ENCODE data around the gene OAS2. TPM values are rescaled to one million over a fixed set of nuclear protein-coding genes. Genes with fewer than 3 reads are reported as not detected.

The OAS2 gene
- total and polyA plus RNA-seq, 9 of the 15 experiments (the other 6 are each of a cell fraction or from before 2014, with no cell fraction given): 0.13 to 0.85 TPM; not detected in 7

GRCh38 chr12:113060336-113060960 is 82.1 kb downstream of the OAS2 start:
- Histone ChIP-seq H3K36me3 (ENCODE audit: control insufficient read depth, insufficient read depth, low read length) (no peaks in the 10 kb centered on the region), H3K27me3 (ENCODE audit: control insufficient read depth in 2 of 2, insufficient read depth in 2 of 2, low read length in 2 of 2) (peaks cover 8 to 50% of the 10 kb centered on the region in 2 experiments; a peak in 3 of 5 replicates), H3K27ac (ENCODE audit: extremely low read depth, low read depth, low read length) (no peak overlapping the region), H4K20me1 (replicated peaks; ENCODE audit: control insufficient read depth, insufficient read depth, low read length) (peaks cover 6% of the 10 kb centered on the region), H3K4me3 (no peak overlapping the region), H3K9me1 (ENCODE audit: control insufficient read depth, insufficient read depth, low read length) (no peaks in the 10 kb centered on the region), H3K4me2 (ENCODE audit: insufficient read depth, low read length) (no peak overlapping the region), H3K79me2 (ENCODE audit: control insufficient read depth, insufficient read depth, low read length) (no peaks in the 10 kb centered on the region), H2AFZ (ENCODE audit: low read depth, low read length) (no peak overlapping the region), H3K9ac (ENCODE audit: insufficient read depth in 1 of 2, low read depth in 2 of 2, low read length in 2 of 2) (no peak overlapping the region), H3K4me1 (replicated peaks in 1 of 2; ENCODE audit: control insufficient read depth in 2 of 2, insufficient read depth in 2 of 2, low read length in 2 of 2) (peaks cover 0 to 18% of the 10 kb centered on the region in 2 experiments; a peak in 1 of 5 replicates), H3K9me3 (replicated peaks; ENCODE audit: control insufficient read depth, insufficient read depth, low read depth, low read length) (no peaks in the 10 kb centered on the region)
- intact Hi-C loops (cut with micrococcal nuclease): no loop called here
- ATAC-seq (no peak), FAIRE-seq (no peak), DNase-seq (ENCODE audit: extremely low read depth in 1 of 4, low spot score in 3 of 4) (no peak)
- peak; percentile 23 for TF ChIP-seq RBM25 (IDR thresholded peaks at IDR 0.05; ENCODE audit: low read depth, low read length, severe bottlenecking)
- no peak for TF ChIP-seq FIP1L1 (IDR thresholded peaks at IDR 0.05; ENCODE audit: low read depth, low read length, poor library complexity, severe bottlenecking)
- no TSS peak for BruUV-seq (replicated peaks)
- ChIA-PET CTCF (ENCODE audit: low intra/inter-chr PET ratio) (no interaction called here), POLR2A (interaction anchor here (0.6 kb wide), 1 partner anchor 63 kb away, joined by 5 read pairs; no protein-coding TSS in a partner anchor)
- 8% methylated on average over 7 of the region's 7 CpGs for WGBS (ENCODE audit: insufficient coverage, low coverage, missing lambda C conversion rate)
- in situ Hi-C loops (cut with MboI): no loop called here

GRCh38 chr12:113061061-113061694 is 82.9 kb downstream of the OAS2 start:
- BruUV-seq (replicated peaks): no TSS peak
- FAIRE-seq (no peak), ATAC-seq (no peak), DNase-seq (ENCODE audit: extremely low read depth in 1 of 4, low spot score in 3 of 4) (no peak)
- Histone ChIP-seq H3K9me1 (ENCODE audit: control insufficient read depth, insufficient read depth, low read length) (no peaks in the 10 kb centered on the region), H3K4me2 (ENCODE audit: insufficient read depth, low read length) (no peak overlapping the region), H3K79me2 (ENCODE audit: control insufficient read depth, insufficient read depth, low read length) (no peaks in the 10 kb centered on the region), H3K27me3 (ENCODE audit: control insufficient read depth in 2 of 2, insufficient read depth in 2 of 2, low read length in 2 of 2) (peaks cover 6 to 47% of the 10 kb centered on the region in 2 experiments; a peak in 3 of 5 replicates), H3K9ac (ENCODE audit: insufficient read depth in 1 of 2, low read depth in 2 of 2, low read length in 2 of 2) (no peak overlapping the region), H3K36me3 (ENCODE audit: control insufficient read depth, insufficient read depth, low read length) (no peaks in the 10 kb centered on the region), H3K4me1 (replicated peaks in 1 of 2; ENCODE audit: control insufficient read depth in 2 of 2, insufficient read depth in 2 of 2, low read length in 2 of 2) (peaks cover 0 to 18% of the 10 kb centered on the region in 2 experiments; a peak in 1 of 5 replicates), H3K27ac (ENCODE audit: extremely low read depth, low read depth, low read length) (no peak overlapping the region), H4K20me1 (replicated peaks; ENCODE audit: control insufficient read depth, insufficient read depth, low read length) (peaks cover 6% of the 10 kb centered on the region), H2AFZ (ENCODE audit: low read depth, low read length) (no peak overlapping the region), H3K4me3 (no peak overlapping the region), H3K9me3 (replicated peaks; ENCODE audit: control insufficient read depth, insufficient read depth, low read depth, low read length) (no peaks in the 10 kb centered on the region)
- in situ Hi-C loops (cut with MboI): no loop called here
- intact Hi-C loops (cut with micrococcal nuclease): no loop called here
- ChIA-PET CTCF (ENCODE audit: low intra/inter-chr PET ratio) (no interaction called here), POLR2A (no interaction called here)
- peak; percentile 81 for TF ChIP-seq RBM25 (IDR thresholded peaks at IDR 0.05; ENCODE audit: low read depth, low read length, severe bottlenecking)
- TF ChIP-seq KHSRP (IDR thresholded peaks at IDR 0.05): no peak
- no peak for TF ChIP-seq PHF8 (IDR thresholded peaks at IDR 0.05; ENCODE audit: borderline replicate concordance, low read length)
- TF ChIP-seq BCOR (IDR thresholded peaks at IDR 0.05): peak; percentile 40; the same call in 1 of the 2 replicates
- no peak for TF ChIP-seq ZNF217 (CRISPR knock-in tag; IDR thresholded peaks at IDR 0.05)
- 2% methylated on average over 10 of the region's 10 CpGs for WGBS (ENCODE audit: insufficient coverage, low coverage, missing lambda C conversion rate)
